Rectal smooth muscle tissue (tissue), 1 donor: Measurements from ENCODE around the gene SNRPD3.
"Not testable (repeated sequence)": the region's sequence is repeated elsewhere in the genome, so short reads cannot be mapped to it uniquely, and the experiment has no call there.

ENCODE experiments used
- H3K27ac ChIP-seq: one replicate; pipeline ENCODE4 v1.7.0; 2013; ENCODE audit warnings: low read depth, low read length, inconsistent platforms
- H3K27me3 ChIP-seq: one replicate; pipeline ENCODE4 v1.7.0; 2013; ENCODE audit warnings: low read length; ENCODE audit not compliant: control insufficient read depth, insufficient read depth
- H3K36me3 ChIP-seq: one replicate; pipeline ENCODE4 v1.7.0; 2013; ENCODE audit warnings: low read length; ENCODE audit not compliant: control insufficient read depth, insufficient read depth
- H3K4me1 ChIP-seq: one replicate; pipeline ENCODE4 v1.7.0; 2013; ENCODE audit warnings: low read length; ENCODE audit not compliant: control insufficient read depth, insufficient read depth
- H3K4me3 ChIP-seq: one replicate; pipeline ENCODE4 v1.7.0; 2013; ENCODE audit warnings: low read length
- H3K9ac ChIP-seq: one replicate; pipeline ENCODE4 v1.7.0; 2013; ENCODE audit warnings: low read length

SNRPD3 gene

GRCh38 chr22:24541681-24542515 is 13.9 kb upstream of the SNRPD3 start:
- Histone ChIP-seq H3K27ac (no peak overlapping the region), H3K36me3 (peaks cover 36% of the 10 kb centered on the region), H3K9ac (no peak overlapping the region)

GRCh38 chr22:24542641-24543040 is 13.2 kb upstream of the SNRPD3 start:
- Histone ChIP-seq H3K4me1 (peaks cover 9% of the 10 kb centered on the region), H3K27me3 (no peaks in the 10 kb centered on the region), H3K9ac (no peak overlapping the region), H3K36me3 (peaks cover 43% of the 10 kb centered on the region), H3K4me3 (no peak overlapping the region), H3K27ac (no peak overlapping the region)

More at GRCh38 chr22:24541681-24542515, 13.9 kb upstream of the SNRPD3 start:
- Histone ChIP-seq H3K4me3 (no peak overlapping the region), H3K4me1 (peaks cover 9% of the 10 kb centered on the region), H3K27me3 (no peaks in the 10 kb centered on the region)

- Histone ChIP-seq H3K4me1 (peaks cover 9% of the 10 kb centered on the region), H3K36me3 (peaks cover 48% of the 10 kb centered on the region), H3K4me3 (no peak overlapping the region), H3K9ac (no peak overlapping the region), H3K27ac (no peak overlapping the region), H3K27me3 (no peaks in the 10 kb centered on the region)
These were observed 12.6 kb upstream of the SNRPD3 start for GRCh38 chr22:24543185-24543601.

- H3K4me1 ChIP-seq: peaks cover 9% of the 10 kb centered on the region
- peaks cover 53% of the 10 kb centered on the region for H3K36me3 ChIP-seq
- H3K9ac ChIP-seq: no peak overlapping the region
- H3K27ac ChIP-seq: no peak overlapping the region
- H3K27me3 ChIP-seq: no peaks in the 10 kb centered on the region
- H3K4me3 ChIP-seq: no peak overlapping the region
These were observed 12.0 kb upstream of the SNRPD3 start for GRCh38 chr22:24543679-24544243.

- no peak overlapping the region for H3K9ac ChIP-seq
- no peak overlapping the region for H3K27ac ChIP-seq
- peaks cover 31% of the 10 kb centered on the region for H3K36me3 ChIP-seq
- no peak overlapping the region for H3K4me3 ChIP-seq
- H3K27me3 ChIP-seq: no peaks in the 10 kb centered on the region
- H3K4me1 ChIP-seq: peaks cover 17% of the 10 kb centered on the region
These were observed 7.0 kb upstream of the SNRPD3 start for GRCh38 chr22:24548812-24549211.

GRCh38 chr22:24550028-24550901 is 5.5 kb upstream of the SNRPD3 start:
- Histone ChIP-seq H3K9ac (no peak overlapping the region), H3K27ac (no peak overlapping the region), H3K4me3 (peak overlapping the region; percentile 30), H3K27me3 (no peaks in the 10 kb centered on the region), H3K4me1 (peaks cover 11% of the 10 kb centered on the region), H3K36me3 (peaks cover 25% of the 10 kb centered on the region)

- no peak overlapping the region for H3K9ac ChIP-seq
- H3K27me3 ChIP-seq: no peaks in the 10 kb centered on the region
- H3K36me3 ChIP-seq: peaks cover 25% of the 10 kb centered on the region
- H3K4me1 ChIP-seq: peaks cover 9% of the 10 kb centered on the region
- H3K4me3 ChIP-seq: no peak overlapping the region
- H3K27ac ChIP-seq: no peak overlapping the region
These were observed 4.8 kb upstream of the SNRPD3 start for GRCh38 chr22:24550902-24551435.

GRCh38 chr22:24552503-24553286 is 3.1 kb upstream of the SNRPD3 start:
- peaks cover 19% of the 10 kb centered on the region for H3K4me1 ChIP-seq
- not testable (repeated sequence) for H3K27me3 ChIP-seq, H3K36me3 ChIP-seq, H3K27ac ChIP-seq, H3K9ac ChIP-seq
- peak overlapping the region; percentile 74 for H3K4me3 ChIP-seq

GRCh38 chr22:24553597-24554312 is 2.0 kb upstream of the SNRPD3 start:
- H3K9ac ChIP-seq: peak overlapping the region; percentile 90
- peaks cover 19% of the 10 kb centered on the region for H3K4me1 ChIP-seq
- no peaks in the 10 kb centered on the region for H3K27me3 ChIP-seq
- no peaks in the 10 kb centered on the region for H3K36me3 ChIP-seq
- H3K4me3 ChIP-seq: peak overlapping the region; percentile 74
- H3K27ac ChIP-seq: peak overlapping the region; percentile 93

GRCh38 chr22:24554313-24555164 is 1.3 kb upstream of the SNRPD3 start, which contains the start of gene GUCD1:
Gene GUCD1, minus strand, starts transcription at chr22:24555138. Its CDS starts 147 bp downstream, at chr22:24554991.
- Histone ChIP-seq H3K36me3 (peaks cover 4% of the 10 kb centered on the region), H3K27me3 (no peaks in the 10 kb centered on the region), H3K4me1 (peaks cover 19% of the 10 kb centered on the region), H3K4me3 (peak within 1 kb of the TSS; percentile 95), H3K9ac (peak within 1 kb of the TSS; percentile 90), H3K27ac (peak within 1 kb of the TSS; percentile 97)
